NCI-H510A (cell line): ENCODE data around the gene RGS17.
"Not testable (repeated sequence)": the region's sequence is repeated elsewhere in the genome, so short reads cannot be mapped to it uniquely, and the experiment has no call there.

ENCODE experiments used
- DNase-seq: peaks from one replicate; lab custom pipeline; 2025; lab: John Stamatoyannopoulos, UW

RGS17 gene

GRCh38 chr6:153125032-153125431, 6.0 kb downstream of the RGS17 start:
- DNase-seq: no peak

DNA sequence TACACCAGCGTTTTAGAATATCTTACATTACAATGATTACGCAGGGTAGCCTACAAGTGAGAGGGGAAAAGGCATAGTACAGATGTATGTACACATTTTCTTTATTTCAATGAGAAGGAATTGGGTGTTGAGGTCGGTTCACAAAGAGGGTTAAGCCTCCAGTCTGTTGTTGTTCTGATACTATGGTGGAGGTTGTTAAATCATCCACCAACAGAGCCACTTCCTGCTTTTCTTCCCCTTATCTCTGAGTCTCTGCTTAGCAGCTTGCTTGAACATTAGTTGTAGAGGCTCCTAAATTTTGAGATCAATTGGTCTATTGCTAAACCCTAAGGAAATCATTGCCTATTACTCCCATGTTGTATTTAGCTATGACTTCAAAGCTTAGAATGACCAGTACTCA, 7.3 kb downstream of the RGS17 start:
- DNase-seq: no peak

GRCh38 chr6:153121311-153121710, 9.8 kb downstream of the RGS17 start:
- no peak for DNase-seq

DNA sequence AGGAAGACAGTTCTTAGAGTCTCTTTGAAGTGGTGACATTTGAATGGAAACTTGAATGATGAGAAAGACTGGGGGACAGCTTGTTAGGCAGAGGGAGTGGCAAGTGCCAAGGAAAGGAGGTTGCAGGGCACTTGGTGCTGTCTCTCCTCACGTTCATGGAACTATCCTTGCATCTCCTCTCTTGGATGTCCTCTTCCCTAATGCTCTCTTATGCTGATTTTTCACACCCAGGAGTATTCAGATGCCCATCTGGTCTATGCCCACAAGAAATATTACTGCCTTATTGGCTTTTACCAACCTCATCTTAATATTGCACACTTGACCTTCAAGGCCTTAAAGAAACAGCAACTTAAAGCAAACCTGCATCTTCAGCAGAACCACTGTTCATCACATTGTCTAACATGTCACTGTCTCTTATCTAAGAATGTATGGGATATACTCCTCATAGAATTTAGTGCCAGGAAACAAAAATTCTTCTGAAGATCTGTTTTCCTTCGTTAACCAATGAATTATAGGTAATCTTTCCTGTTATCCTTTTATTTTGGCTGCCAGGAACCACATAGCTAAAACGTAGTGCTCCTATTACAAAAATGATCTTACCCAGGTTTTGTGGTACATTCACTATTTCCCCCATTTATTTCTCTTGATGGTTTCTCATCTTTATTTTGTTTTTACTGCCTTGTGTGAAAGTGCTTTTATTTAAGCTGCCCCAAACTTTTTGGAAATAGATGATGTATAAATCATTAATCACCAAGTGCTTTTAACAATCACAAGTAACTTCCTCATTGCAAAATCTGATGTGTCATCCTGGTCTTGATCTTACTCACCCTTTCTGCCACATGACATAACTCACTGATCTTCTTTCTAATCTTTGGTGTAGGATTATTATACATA, 12.8 kb downstream of the RGS17 start:
- no peak for DNase-seq

- DNase-seq: not testable (repeated sequence)
Observed at GRCh38 chr6:153111082-153111481, 20.0 kb downstream of the RGS17 start.

DNA sequence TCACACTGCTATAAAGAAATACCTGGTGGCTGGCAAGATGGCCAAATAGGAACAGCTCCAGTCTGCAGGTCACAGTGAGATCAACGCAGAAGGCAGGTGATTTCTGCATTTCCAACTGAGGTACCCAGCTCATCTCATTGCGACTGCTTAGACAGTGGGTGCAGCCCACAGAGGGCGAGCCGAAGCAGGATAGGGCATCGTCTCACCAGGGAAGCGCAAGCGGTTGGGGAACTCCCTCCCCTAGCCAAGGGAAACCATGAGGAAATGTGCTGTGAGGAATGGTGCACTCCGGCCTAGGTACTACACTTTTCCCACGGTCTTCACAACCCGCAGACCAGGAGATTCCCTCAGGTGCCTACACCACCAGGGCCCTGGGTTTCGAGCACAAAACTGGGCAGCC, 20.5 kb downstream of the RGS17 start:
- not testable (repeated sequence) for DNase-seq

DNA sequence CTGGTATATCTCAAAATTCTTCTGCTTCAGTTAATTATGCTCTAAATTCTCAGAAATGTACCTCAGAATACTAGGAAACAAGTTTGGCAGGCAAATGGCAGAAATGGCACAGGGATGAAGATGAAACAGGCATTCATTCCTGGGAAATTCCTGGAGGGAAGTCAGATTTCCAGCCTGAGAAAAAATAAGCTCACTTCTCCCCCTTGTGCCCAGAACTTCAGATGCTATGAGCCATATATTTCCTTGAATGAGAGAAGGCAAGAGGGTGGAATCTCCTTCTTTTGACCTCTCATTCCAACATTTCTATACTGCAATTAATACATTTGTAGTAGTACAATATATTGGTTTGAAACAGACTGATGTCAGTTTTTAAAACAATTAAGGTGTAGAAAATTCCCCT, 22.8 kb downstream of the RGS17 start:
- DNase-seq: no peak

GRCh38 chr6:153106021-153106420, 25.1 kb downstream of the RGS17 start:
- no peak for DNase-seq

- no peak for DNase-seq
Observed at GRCh38 chr6:153104220-153104619, 26.9 kb downstream of the RGS17 start.

- DNase-seq: no peak
Observed at GRCh38 chr6:153103319-153103655, 27.8 kb downstream of the RGS17 start.

GRCh38 chr6:153102605-153103318, 28.3 kb downstream of the RGS17 start:
- DNase-seq: no peak

DNA sequence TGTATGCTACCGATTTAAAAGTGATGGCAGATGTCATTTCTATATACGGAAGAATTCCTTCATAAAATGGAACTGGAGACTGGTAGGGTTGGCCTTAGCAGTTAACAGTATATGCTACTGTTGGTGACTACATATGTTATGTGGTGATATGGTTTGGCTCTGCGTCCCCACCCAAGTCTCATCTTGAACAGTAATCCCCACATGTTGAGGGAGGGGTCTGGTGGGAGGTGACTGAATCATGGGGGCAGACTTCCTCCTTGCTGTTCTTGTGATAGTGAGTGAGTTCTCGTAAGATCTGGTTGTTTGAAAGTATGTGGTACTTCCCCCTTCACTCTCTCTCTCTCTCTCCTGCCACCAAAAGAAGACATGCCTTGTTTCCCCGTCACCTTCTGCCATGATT, 29.6 kb downstream of the RGS17 start:
- no peak for DNase-seq

DNA sequence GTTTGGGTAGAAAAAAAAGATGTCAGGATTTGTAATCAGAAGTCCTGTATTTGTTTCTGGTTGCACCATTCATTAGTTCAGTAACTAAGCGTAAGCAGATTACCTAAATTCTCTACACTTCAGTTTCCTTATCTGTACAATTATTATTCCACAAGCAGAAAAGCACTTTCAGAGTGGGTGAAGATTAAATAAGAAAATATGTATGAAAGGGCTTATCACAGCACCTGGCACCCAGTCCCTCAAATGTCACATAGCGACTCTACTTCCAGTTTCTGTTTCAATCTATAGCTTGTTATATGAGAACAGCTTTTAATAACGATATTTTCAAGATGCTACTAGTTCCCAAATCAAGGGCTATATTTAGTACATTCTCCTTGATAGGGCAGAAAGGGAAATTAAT, 31.4 kb downstream of the RGS17 start:
- no peak for DNase-seq

DNA sequence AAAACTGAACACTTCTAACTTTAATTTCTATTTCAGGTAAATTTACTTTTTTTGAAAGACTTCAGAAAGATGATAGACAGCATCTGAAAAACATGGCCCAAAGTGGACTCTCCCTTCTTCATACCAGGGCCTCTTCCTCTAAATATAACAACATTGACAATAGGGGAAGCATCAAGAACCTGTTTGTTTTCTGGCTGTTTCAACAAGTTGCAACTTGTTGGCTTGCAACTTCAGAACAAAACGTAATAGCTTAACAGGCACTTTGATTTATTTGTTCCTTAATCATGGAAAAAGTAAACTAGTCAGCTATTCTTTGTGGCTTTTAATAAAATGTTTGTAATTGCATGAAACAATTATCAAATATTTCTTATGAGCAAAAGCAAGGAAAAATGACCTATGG, 34.3 kb downstream of the RGS17 start:
- no peak for DNase-seq

DNA sequence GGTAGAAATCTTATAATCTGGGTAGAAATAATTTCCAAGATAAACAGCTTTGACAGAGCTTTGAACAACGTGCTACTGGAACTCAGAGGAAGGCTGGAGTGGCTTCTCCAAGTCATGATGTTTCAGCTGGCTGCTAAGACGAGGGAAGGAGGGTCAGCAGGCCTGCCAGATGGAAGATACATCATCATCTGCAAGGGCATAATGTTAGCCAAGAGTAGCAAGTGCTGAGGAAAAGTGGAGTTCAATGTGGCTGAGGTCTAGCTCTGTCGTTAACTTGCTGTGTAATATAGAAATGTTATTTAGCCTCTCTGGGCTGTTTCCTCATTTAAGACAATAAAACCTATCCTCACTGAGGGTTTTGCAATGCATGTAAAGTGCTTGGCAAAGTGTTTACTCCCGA, 35.1 kb downstream of the RGS17 start:
- DNase-seq: no peak

DNA sequence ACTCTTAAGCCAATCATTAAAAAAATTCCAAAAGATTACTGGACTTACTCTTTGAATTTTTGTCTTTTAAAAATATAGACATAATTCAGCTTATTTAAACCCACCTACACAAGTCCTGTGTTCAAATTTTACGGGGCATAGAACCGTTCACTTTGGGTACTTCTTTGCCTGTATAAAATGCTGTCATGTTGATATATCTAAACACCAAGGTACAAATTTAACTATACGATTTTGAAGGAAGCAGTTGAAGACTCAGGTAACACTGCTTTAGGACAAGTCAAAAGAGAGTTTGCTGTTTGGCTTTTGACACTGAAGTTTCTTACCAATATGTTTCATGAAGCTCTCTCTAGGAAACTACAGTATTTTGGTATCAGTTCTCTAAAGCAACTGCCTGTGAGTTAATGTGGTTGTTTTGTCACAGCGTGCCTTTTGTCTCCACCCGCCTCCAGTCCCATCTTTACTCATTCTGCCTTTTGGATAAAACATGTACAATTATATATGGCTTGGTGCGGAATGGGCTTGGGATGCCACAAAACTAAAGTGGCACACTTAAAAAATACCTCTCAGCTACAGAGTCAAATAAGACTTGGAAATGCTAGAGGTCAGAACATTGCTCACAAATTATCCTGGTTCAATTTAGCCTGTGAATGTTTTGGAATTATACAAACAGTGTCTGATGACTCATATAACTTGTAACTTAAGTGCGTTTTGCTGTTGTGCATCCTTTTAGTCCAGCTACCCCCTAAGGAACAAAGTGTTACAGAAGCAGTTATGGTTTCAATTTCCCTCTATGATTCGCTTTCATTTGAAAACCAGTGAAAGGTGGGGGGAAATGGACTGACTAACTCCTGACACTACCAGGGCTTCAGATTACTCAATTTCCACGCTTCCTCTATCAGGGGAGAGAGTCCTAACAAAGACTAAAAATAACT, 38.7 kb downstream of the RGS17 start:
- no peak for DNase-seq

DNA sequence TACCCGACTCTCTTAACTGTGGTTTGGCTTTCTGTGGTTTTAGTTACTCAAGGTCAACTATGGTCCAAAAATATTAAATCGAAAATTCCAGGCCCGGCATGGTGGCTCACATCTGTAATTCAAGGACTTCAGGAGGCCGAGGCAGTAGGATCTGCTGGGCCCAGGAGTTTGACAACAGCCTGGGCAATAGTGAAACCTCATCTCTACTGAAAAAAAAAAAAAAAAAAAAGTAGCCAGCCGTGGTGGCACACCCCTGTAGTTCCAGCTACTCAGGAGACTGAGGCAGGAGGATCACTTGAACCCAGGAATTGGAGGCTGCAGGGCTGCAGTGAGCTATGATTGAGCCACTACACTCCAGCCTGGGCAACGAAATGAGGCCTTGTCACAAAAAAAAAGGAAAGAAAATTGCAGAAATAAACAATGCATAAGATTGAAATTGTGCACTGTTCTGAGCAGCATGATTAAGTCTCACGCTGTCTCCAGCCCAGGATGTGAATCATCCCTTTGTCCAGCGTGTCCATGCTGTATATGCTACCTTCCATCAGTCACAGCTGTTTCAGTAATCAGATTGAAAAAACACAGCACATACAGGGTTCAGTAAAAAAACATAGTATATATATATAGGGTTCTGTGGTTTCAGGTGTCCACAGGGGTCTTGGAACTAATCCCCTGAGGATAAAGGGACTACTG, 40.7 kb downstream of the RGS17 start:
- no peak for DNase-seq

GRCh38 chr6:153088796-153089195, 42.3 kb downstream of the RGS17 start:
- no peak for DNase-seq

DNA sequence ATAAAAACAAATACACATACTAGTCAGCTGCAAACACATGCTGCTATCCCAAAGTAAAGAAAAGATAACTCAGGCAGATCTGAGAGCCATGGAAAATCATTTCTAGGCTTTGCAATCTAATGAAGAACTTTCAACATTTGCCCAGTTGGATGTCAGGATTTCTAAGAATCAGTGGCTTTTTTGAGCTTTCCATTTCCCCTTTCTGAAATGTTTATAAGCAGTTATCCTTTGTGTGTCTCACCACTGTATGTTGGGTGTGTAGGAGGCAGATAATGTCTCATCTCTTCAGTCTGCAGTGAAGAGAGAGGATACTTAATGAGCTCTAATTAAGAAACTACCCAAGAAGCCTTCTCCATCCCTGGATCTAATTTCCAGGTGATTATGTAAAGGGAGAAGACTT, 43.6 kb downstream of the RGS17 start:
- DNase-seq: no peak

GRCh38 chr6:153086225-153086990, 44.7 kb downstream of the RGS17 start:
- DNase-seq: no peak

DNA sequence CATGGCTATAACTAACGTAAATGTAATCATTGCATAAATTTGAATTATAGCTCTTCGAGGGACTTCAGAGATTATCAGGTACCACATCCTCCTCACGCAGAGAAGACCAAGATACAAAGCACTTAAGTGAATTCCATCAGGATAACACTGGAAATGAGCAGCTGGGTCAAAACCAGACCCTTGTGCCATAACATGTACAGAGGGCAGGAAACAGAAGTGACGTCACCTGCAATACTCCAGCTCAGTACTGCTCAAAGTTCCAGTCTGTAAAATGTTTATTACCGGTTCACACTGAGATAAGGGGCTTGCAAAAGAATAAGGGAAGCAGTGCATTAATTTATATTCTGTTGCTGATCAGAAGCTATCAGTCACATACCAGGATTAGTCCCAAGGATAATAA, 45.8 kb downstream of the RGS17 start:
- DNase-seq: no peak
